GM18858 (cell line): ENCODE measurements around the gene ARL13B.
"Not testable (repeated sequence)": the region's sequence is repeated elsewhere in the genome, so short reads cannot be mapped to it uniquely, and the experiment has no call there.

ENCODE experiments used
- ATAC-seq: cut with Tn5 transposase; IDR thresholded peaks from one replicate; pipeline ENCODE4 v1.9.1; 2021; ENCODE audit not compliant: unreplicated experiment

Gene ARL13B

GRCh38 chr3:94062513-94063404, 82.8 kb downstream of the ARL13B start, which contains the start of the genes DHFR2 and NSUN3:
Gene DHFR2, minus strand, starts transcription at chr3:94062916. Its CDS starts 1,405 bp downstream, at chr3:94061511.
Gene NSUN3, plus strand, starts transcription at chr3:94063061. Its CDS starts 66 bp downstream, at chr3:94063127.
- peak; percentile 90 for ATAC-seq

GRCh38 chr3:94063496-94064119, 83.7 kb downstream of the ARL13B start:
- no peak for ATAC-seq

GRCh38 chr3:94064243-94064860, 84.4 kb downstream of the ARL13B start:
- no peak for ATAC-seq

DNA sequence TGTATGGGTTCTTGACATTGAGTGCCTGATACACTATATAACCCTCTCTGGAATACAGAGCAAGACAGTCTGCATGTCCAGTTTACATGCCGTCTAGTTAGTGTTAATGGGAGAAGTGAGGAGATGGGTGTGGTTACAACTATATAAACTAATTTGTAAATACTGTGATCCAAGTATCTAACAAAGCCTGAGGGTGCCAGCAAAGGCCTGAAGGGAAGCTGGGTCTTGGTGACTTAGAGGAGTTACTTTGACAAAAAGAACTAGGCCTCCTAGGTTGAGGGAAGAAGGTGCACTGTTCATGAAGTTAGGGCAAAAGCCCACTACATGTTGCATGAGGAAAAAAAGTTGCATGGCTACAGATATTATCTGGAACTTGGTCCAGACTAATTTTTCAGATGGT, 85.2 kb downstream of the ARL13B start:
- no peak for ATAC-seq

GRCh38 chr3:94065819-94066480, 86.0 kb downstream of the ARL13B start:
- no peak for ATAC-seq

GRCh38 chr3:94066506-94067500, 86.8 kb downstream of the ARL13B start:
- ATAC-seq, result no peak

- no peak for ATAC-seq
These were observed 89.3 kb downstream of the ARL13B start for GRCh38 chr3:94069194-94069813.

GRCh38 chr3:94070341-94070911, 90.5 kb downstream of the ARL13B start:
- ATAC-seq, result peak; percentile 61

- peak; percentile 71 for ATAC-seq
These were observed 91.8 kb downstream of the ARL13B start for GRCh38 chr3:94071713-94072284.

GRCh38 chr3:94076055-94076454, 96.1 kb downstream of the ARL13B start:
- ATAC-seq, result no peak

DNA sequence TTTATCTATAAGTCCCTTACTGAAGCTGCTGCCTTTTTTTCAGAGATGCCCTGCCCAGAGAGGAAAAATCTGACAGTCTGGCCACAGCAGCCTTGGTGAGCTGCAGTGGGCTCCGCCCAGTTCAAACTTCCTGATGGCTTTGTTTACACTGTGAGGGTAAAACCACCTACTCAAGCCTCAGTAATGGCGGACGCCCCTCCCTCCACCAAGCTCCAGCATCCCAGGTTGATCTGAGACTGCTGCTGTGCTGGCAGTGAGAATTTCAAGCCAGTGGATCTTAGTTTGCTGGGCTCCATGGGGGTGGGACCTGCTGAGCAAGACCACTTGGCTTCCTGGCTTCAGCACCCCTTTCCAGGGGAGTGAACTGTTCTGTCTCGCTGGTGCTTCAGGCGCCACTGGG, 100.6 kb downstream of the ARL13B start:
- not testable (repeated sequence) for ATAC-seq

GRCh38 chr3:94081884-94082283, 101.9 kb downstream of the ARL13B start:
- ATAC-seq, result no peak

- peak; percentile 14 for ATAC-seq
These were observed 102.5 kb downstream of the ARL13B start for GRCh38 chr3:94082391-94082937.

DNA sequence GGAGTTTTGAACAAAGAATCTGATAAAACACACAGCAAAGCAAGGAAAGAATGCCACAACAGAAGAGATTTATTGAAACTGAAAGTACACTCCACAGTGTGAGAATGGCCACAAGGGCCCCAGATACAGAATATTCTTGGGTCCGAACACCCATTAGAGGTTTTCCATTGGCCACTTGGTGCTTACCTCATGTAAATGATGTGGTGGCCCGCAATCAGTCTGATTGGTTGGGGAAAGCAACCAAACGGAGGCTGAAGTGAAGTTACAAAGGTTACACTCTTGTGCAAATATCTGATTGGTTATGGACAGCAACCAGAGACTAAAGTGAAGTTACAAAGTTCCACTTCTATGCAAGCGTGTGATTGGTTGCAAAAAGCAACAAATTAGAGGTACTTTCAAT, 103.3 kb downstream of the ARL13B start:
- peak; percentile 60 for ATAC-seq

- no peak for ATAC-seq
These were observed 109.2 kb downstream of the ARL13B start for GRCh38 chr3:94089126-94089525.

DNA sequence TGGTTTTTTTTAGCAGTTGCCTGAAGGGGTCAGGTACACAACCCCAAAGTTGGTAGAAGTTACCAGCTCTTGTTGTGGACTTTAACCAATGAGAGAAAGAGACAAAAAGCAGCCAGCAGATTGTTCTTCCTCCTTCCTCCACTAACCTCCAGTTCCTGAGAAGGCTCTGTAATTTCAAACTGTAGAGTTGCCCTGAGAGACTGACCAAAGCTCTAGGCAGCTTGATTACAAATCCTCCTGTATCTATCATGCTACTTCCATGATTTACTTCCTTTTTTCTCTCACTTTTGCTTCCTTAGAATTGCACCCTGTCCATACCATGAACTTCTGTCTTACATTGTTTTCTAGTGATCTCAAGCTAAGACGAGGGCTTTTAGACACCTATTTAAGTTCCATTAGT, 112.1 kb downstream of the ARL13B start:
- no peak for ATAC-seq

DNA sequence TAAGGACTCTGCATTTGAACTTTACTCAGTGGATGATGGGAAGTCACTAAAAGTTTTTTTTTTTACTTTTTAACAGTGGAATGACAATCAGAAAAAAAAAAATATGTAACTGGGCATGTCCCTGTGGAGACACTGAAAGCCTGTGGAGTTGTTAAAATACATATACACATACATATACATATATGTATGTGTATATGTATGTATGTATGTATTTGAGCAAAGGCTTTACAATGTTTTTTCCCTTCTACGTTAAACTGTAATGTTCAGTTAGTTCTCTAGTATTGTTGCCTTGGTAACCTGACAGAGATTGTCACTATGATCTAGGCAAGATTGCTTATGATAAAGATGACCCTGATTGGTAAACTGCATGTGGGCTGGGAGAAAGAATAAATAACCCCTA, 113.2 kb downstream of the ARL13B start:
- ATAC-seq, result no peak

DNA sequence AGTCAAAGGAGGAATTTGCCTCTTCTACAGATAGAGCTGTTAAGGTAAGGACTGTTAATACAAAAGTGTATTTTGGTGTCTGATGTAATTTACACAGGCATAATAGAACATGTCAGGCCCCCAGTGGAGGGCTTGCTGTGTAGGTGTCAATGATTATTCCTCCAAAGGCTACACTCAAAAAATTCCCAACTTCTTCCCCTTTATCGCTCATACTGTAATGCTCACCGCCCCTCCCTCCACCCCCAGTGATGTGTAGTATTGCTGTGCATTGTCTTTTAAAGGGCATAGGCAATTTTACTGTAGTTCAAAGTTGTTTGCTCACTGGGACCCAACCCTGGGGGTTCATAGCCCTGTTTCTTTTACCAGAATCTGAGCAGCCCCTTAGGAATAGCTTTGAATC, 115.2 kb downstream of the ARL13B start:
- ATAC-seq, result no peak

DNA sequence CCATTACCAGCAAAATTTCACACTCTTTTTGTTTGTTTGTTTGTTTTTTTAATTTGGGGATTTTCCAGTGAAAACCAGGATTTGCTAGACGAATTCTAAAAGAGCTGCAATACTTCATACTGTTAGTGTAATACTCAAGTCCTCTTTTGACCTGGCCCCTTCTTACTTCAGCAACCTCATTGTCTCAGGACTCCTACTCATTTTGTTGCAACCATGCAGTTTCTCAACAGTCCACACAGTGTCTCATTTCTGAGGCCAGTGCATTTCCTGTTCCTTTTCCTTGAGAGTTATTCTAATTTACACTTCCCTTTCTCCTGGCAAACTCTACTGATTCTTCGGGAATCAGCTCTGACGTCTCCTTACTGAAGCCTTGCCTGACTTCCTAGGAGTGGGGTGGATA, 118.5 kb downstream of the ARL13B start:
- ATAC-seq, result no peak
